ENCODE results near the gene LTBP1. TPM values are rescaled to one million over a fixed set of nuclear protein-coding genes. Genes with fewer than 3 reads are reported as not detected.

Gene LTBP1
- total and polyA plus RNA-seq, 10 of the 15 experiments (the other 5 are each of a cell fraction or from before 2014, with no cell fraction given) = 0.01 to 0.28 (median 0.12) TPM; not detected in 2

DNA sequence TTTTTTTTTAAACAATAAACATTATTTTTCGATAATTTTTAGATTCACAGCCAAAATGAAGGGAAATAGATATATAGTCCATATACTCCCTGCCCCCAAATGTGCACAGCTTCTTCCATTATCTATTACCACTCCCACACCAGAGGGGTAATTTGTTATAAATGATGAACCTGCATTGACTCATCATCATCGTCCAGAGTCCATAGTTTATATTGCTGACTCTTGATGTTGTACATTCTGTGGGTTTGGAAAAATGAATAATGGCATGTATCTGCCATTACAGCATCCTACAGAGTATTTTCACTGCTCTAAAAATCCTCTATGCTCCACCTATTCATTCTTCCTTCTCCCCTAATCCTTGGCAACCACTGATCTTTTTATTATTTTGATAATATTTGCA is 121.5 kb downstream of the LTBP1 start (continued):
- no peak for TF ChIP-seq SMAD1 (IDR thresholded peaks at IDR 0.05; ENCODE audit: low read depth, partially characterized antibody)
- TF ChIP-seq, protein P1, sequence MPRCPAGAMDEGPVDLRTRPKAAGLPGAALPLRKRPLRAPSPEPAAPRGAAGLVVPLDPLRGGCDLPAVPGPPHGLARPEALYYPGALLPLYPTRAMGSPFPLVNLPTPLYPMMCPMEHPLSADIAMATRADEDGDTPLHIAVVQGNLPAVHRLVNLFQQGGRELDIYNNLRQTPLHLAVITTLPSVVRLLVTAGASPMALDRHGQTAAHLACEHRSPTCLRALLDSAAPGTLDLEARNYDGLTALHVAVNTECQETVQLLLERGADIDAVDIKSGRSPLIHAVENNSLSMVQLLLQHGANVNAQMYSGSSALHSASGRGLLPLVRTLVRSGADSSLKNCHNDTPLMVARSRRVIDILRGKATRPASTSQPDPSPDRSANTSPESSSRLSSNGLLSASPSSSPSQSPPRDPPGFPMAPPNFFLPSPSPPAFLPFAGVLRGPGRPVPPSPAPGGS (IDR thresholded peaks at IDR 0.05; ENCODE audit: borderline replicate concordance, insufficient read depth, low read depth, low read length, poor library complexity, severe bottlenecking) = no peak

DNA sequence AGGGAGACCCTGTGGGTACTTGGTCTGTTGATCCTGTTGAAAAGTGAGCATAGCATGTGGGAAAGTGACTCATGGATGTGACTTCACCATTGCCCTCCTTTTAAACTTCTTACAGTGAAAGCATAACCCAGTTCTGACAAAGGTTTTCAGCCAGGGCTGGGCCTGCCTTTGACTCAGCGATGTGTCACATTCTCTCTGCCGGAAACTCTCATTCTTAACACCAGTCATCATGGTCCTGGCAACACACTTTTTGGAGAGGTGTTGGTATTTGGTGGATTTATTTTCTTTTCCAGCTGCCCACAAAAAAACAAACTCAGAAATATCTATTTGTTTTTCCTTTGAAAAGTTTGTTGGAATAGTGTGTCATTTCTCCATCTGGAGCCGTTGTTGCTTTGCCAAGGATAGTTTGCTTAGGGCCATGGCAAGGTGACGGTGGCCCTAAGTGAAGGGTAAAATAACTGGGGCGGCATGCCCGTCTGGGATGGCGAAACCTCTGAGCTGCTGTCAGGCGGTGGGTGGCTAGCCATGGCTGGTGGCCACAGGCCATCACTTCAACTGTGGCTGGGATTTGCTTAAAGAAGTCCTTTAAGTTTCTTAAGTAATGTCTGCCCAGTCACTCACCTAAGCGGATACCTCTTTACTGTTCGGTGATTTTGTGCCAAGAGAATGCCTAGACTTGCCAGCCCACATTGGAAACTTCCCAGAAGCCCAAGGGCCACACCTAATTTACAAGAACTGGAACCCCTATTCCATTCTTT is 123.3 kb downstream of the LTBP1 start:
- Histone ChIP-seq H3K4me3 (no peak overlapping the region), H3K79me2 (ENCODE audit: control insufficient read depth, insufficient read depth, low read length) (no peaks in the 10 kb centered on the region), H3K9ac (ENCODE audit: control insufficient read depth, insufficient read depth, low read length) (no peak overlapping the region), H3K27ac (ENCODE audit: control insufficient read depth, insufficient read depth) (no peak overlapping the region), H4K20me1 (ENCODE audit: control insufficient read depth, insufficient read depth) (no peaks in the 10 kb centered on the region), H3K4me2 (ENCODE audit: control insufficient read depth, insufficient read depth) (no peak overlapping the region), H3K4me1 (ENCODE audit: control insufficient read depth, insufficient read depth, low read length) (no peaks in the 10 kb centered on the region), H2AFZ (ENCODE audit: control insufficient read depth, low read depth, low read length) (no peak overlapping the region), H3K36me3 (ENCODE audit: control insufficient read depth in 2 of 2, insufficient read depth in 2 of 2, low read length in 1 of 2) (no peaks in the 10 kb centered on the region), H3K9me3 (replicated peaks; ENCODE audit: control insufficient read depth, insufficient read depth, low read length) (no peaks in the 10 kb centered on the region), H3K27me3 (replicated peaks in 1 of 2; ENCODE audit: control insufficient read depth in 2 of 2, insufficient read depth in 2 of 2, low read length in 1 of 2) (no peaks in the 10 kb centered on the region; a peak in 1 of 4 replicates)
- RAD21 ChIA-PET (ENCODE audit: unreplicated experiment) = no interaction called here
- ATAC-seq (peak; percentile 61), FAIRE-seq (no peak), DNase-seq (ENCODE audit: low read depth, low spot score) (no peak)
- 57% methylated on average over 10 of the region's 10 CpGs for WGBS (ENCODE audit: insufficient coverage, insufficient replicate concordance, low lambda C conversion rate, missing lambda C conversion rate)
- SMC1A ChIA-PET (ENCODE audit: uncharacterized antibody, unreplicated experiment) = no interaction called here
- TF ChIP-seq CREM (IDR thresholded peaks at IDR 0.05; ENCODE audit: low read depth) = peak; percentile 35; the same call in 1 of the 2 replicates
- no peak for TF ChIP-seq ETV6 (conservative IDR thresholded peaks at IDR 0.05 in 1 of 2, IDR thresholded peaks at IDR 0.05 in 1 of 2; ENCODE audit: borderline replicate concordance in 1 of 2, low read depth in 1 of 2)
- peak; percentile 11; the same call in 1 of the 2 replicates for TF ChIP-seq RUNX3 (IDR thresholded peaks at IDR 0.05; ENCODE audit: low read length)
- TF ChIP-seq RAD51 (IDR thresholded peaks at IDR 0.05) = no peak
- TF ChIP-seq ZNF217 (IDR thresholded peaks at IDR 0.05) = no peak
- TF ChIP-seq CBFB (IDR thresholded peaks at IDR 0.05; ENCODE audit: low read depth) = 0 out of 2 replicates have a peak, but pooled peaks have one; percentile 25
- TF ChIP-seq JUNB (IDR thresholded peaks at IDR 0.05) = 0 out of 2 replicates have a peak, but pooled peaks have one; percentile 39
- TF ChIP-seq CREB1 (IDR thresholded peaks at IDR 0.05; ENCODE audit: low read depth) = peak; percentile 48; the same call in 1 of the 2 replicates
- no TSS peak for BruUV-seq (replicated peaks)
- intact Hi-C loops (cut with micrococcal nuclease; ENCODE audit: unreplicated experiment) (no loop called here), in situ Hi-C loops (cut with MboI) (no loop called here)
- POLR2A ChIA-PET = no interaction called here
- CTCF ChIA-PET = no interaction called here

All from GM12878 (cell line).